Lower lobe of right lung (tissue), 2 donors: Measurements from ENCODE around the gene MYH7. TPM values are rescaled to one million over a fixed set of nuclear protein-coding genes. Genes with fewer than 3 reads are reported as not detected.
"Not testable (repeated sequence)": the region's sequence is repeated elsewhere in the genome, so short reads cannot be mapped to it uniquely, and the experiment has no call there.

ENCODE experiments used
- ATAC-seq, 2 donors: fragments of 200-7000 bp; cut with Tn5 transposase; one replicate each; pipeline ENCODE4 v1.9.1; 2020 to 2022; ENCODE audit warnings: mild to moderate bottlenecking in 2 of 2, moderate library complexity in 2 of 2
- DNase-seq: peaks from one replicate; pipeline ENCODE4 v3.0.0-alpha.2; 2020
- H3K27ac ChIP-seq: fragments of 200-600 bp; one replicate; pipeline ENCODE4 v1.8.0; 2022
- H3K27me3 ChIP-seq: fragments of 200-600 bp; one replicate; pipeline ENCODE4 v1.8.0; 2022; ENCODE audit warnings: low read depth
- H3K36me3 ChIP-seq: fragments of 200-600 bp; one replicate; pipeline ENCODE4 v1.8.0; 2022; ENCODE audit warnings: mild to moderate bottlenecking
- H3K4me1 ChIP-seq: fragments of 200-600 bp; one replicate; pipeline ENCODE4 v1.8.0; 2022
- H3K4me3 ChIP-seq: fragments of 200-600 bp; one replicate; pipeline ENCODE4 v1.8.0; 2022; ENCODE audit warnings: mild to moderate bottlenecking
- H3K9me3 ChIP-seq: fragments of 200-600 bp; one replicate; pipeline ENCODE4 v1.8.0; 2022
- CTCF ChIP-seq: fragments of 200-600 bp; IDR thresholded peaks from one replicate; pipeline ENCODE4 v1.8.0; 2022; ENCODE audit warnings: antibody characterized with exemption, mild to moderate bottlenecking
- intact Hi-C: fragments of 100-400 bp; cut with DNase I; formaldehyde crosslinking; loops from one replicate; pipeline ENCODE4 v1.11.0; 2022
- total RNA-seq: library from RNA; stranded (reverse); fragmentation: NEBNext Ultra II Directional; extraction: Animal tissue kit (Norgen Biotek cat#: 25700); gene quantifications from one replicate; pipeline ENCODE4 v1.2.1, GENCODE V29; 2021
- donor health status: DM: no; HTN: yes; CAD: no; lungs with severe emphysema.

The MYH7 gene
- total RNA-seq, 1 donor from 2014 or later, result 0.09 TPM

- intact Hi-C loops, result no loop called here
- peaks cover 8% of the 10 kb centered on the region for H3K4me1 ChIP-seq
- no peak overlapping the region for H3K27ac ChIP-seq
- ATAC-seq (no peak), DNase-seq (no peak)
- H3K36me3 ChIP-seq, result no peaks in the 10 kb centered on the region
- TF ChIP-seq CTCF, result no peak
- H3K9me3 ChIP-seq, result no peaks in the 10 kb centered on the region
- no peaks in the 10 kb centered on the region for H3K27me3 ChIP-seq
- no peak overlapping the region for H3K4me3 ChIP-seq
Observed at GRCh38 chr14:23465261-23465660, 29.8 kb upstream of the MYH7 start.

DNA sequence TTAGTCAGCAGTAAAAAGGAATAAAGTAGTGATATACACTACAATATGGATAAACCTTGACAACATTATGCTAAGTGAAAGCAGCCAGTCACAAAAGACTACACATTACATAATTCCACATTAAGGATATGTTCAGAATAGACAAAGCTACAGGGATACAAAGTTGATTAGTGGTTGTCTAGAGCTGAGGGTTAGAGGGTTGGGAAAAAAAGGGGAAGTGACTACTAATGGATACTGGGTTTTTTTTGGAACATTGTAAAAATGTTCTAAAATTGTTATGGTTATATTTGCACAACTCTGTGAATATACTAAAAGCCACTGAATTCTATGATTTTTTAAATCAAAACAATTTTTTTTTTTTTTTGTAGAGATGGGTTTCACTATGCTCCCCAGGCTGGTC, 29.2 kb upstream of the MYH7 start:
- intact Hi-C loops, result no loop called here
- H3K27me3 ChIP-seq, result no peaks in the 10 kb centered on the region

GRCh38 chr14:23460960-23461359, 25.5 kb upstream of the MYH7 start:
- H3K27ac ChIP-seq, result no peak overlapping the region
- TF ChIP-seq CTCF, result no peak
- H3K9me3 ChIP-seq, result no peaks in the 10 kb centered on the region
- ATAC-seq (no peak), DNase-seq (no peak)
- peaks cover 8% of the 10 kb centered on the region for H3K27me3 ChIP-seq
- H3K4me1 ChIP-seq, result no peaks in the 10 kb centered on the region
- intact Hi-C loops, result no loop called here
- no peaks in the 10 kb centered on the region for H3K36me3 ChIP-seq
- no peak overlapping the region for H3K4me3 ChIP-seq

More for the DNA sequence above, 29.2 kb upstream of the MYH7 start:
- no peak overlapping the region for H3K27ac ChIP-seq
- H3K36me3 ChIP-seq, result no peaks in the 10 kb centered on the region
- no peaks in the 10 kb centered on the region for H3K9me3 ChIP-seq
- TF ChIP-seq CTCF, result no peak
- DNase-seq (no peak), ATAC-seq (no peak)
- H3K4me1 ChIP-seq, result peaks cover 4% of the 10 kb centered on the region
- H3K4me3 ChIP-seq, result no peak overlapping the region

DNA sequence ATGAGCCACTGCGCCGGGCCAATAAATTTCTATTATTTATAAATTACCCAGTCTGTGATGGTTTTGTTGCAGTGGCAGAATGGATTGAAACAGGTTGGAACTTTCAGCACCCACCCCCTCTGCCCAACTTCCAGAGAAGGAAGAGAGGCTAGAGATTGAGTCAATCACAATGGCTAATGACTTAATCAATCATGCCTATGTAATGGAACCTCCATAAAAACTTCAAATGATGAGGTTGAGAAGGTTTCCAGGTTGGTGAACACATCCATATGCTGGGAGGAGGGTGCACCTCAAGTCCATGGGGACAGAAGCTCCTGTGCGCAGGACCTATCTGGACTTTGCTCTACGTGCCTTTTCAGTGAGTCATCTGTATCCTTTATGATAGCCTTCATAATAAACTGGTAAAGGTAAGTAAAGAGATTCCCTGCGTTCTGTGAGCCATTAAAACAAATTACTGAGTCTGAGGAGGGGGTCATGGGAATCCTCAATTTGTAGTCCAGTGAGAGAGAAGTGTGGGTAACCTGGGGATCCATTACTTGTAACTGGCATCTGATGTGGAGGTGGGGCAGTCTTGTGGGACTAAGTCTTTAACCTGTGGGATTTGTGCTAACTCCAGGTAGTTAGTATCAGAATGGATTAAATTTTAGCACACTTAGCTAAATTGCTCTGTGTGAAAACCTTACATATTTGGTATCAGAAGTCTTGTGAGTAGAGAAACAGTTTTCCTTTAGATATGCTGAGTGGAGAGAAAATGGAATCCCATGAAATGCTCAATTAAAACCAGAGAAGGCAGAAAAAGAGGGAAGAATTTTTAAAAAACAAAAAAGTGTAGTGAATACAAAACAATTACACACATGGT, 22.4 kb upstream of the MYH7 start:
- no peak for TF ChIP-seq CTCF
- no peaks in the 10 kb centered on the region for H3K36me3 ChIP-seq
- DNase-seq (no peak), ATAC-seq (no peak)
- H3K27ac ChIP-seq, result no peak overlapping the region
- H3K4me3 ChIP-seq, result no peak overlapping the region
- intact Hi-C loops, result no loop called here
- no peaks in the 10 kb centered on the region for H3K9me3 ChIP-seq
- peaks cover 8% of the 10 kb centered on the region for H3K27me3 ChIP-seq
- H3K4me1 ChIP-seq, result no peaks in the 10 kb centered on the region

- H3K36me3 ChIP-seq, H3K9me3 ChIP-seq, H3K4me1 ChIP-seq, DNase-seq, H3K27me3 ChIP-seq, intact Hi-C loops, H3K27ac ChIP-seq, ATAC-seq, H3K4me3 ChIP-seq: not testable (repeated sequence)
Observed at GRCh38 chr14:23456883-23457586, 21.6 kb upstream of the MYH7 start.

GRCh38 chr14:23454445-23454856, 19.0 kb upstream of the MYH7 start:
- intact Hi-C loops, result no loop called here
- Histone ChIP-seq H3K27me3 (peaks cover 8% of the 10 kb centered on the region), H3K4me3 (no peak overlapping the region), H3K27ac (no peak overlapping the region), H3K4me1 (no peaks in the 10 kb centered on the region), H3K9me3 (no peaks in the 10 kb centered on the region), H3K36me3 (no peaks in the 10 kb centered on the region)
- DNase-seq, result no peak
- ATAC-seq, result no peak
- TF ChIP-seq CTCF, result no peak
